ENCODE results near the gene TMEM132D.

The TMEM132D gene

DNA sequence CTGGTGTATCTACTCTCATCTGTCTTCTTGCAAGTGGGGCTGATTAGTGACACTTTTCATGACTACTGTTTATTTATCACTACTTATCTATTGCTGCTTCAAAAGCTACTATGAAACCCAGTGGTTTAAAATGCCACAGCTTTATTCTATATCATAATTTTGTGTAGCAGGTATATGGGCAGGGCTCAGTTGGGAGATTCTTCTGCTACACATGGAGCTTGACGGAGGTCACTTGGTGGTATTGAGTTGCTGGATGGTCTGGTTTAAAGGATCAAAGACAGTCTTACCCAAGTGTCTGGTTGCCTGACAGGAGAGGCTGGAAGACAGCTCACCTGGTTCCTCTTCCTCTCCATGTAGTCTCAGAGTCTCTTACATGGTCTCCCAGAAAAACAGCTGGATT, 222.7 kb downstream of the TMEM132D start:
- H3K4me3 ChIP-seq (ENCODE audit: low read depth, low read length) = no peak overlapping the region
- POLR2A ChIA-PET = no interaction called here
- CTCF ChIA-PET = no interaction called here
- no peak for DNase-seq (ENCODE audit: low read depth, low spot score)
- no peak for TF ChIP-seq CTCF (IDR thresholded peaks at IDR 0.05; ENCODE audit: insufficient read depth, low read length, missing control alignments)

GRCh38 chr12:129676411-129676810, 227.4 kb downstream of the TMEM132D start:
- POLR2A ChIA-PET = no interaction called here
- H3K4me3 ChIP-seq (ENCODE audit: low read depth, low read length) = no peak overlapping the region
- CTCF ChIA-PET = no interaction called here
- no peak for DNase-seq (ENCODE audit: low read depth, low spot score)
- TF ChIP-seq CTCF (IDR thresholded peaks at IDR 0.05; ENCODE audit: insufficient read depth, low read length, missing control alignments) = no peak

- POLR2A ChIA-PET = no interaction called here
- TF ChIP-seq CTCF (IDR thresholded peaks at IDR 0.05; ENCODE audit: insufficient read depth, low read length, missing control alignments) = no peak
- CTCF ChIA-PET = no interaction called here
- H3K4me3 ChIP-seq (ENCODE audit: low read depth, low read length) = no peak overlapping the region
- DNase-seq (ENCODE audit: low read depth, low spot score) = no peak
Observed at GRCh38 chr12:129675947-129676346, 227.9 kb downstream of the TMEM132D start.

GRCh38 chr12:129675496-129675895, 228.3 kb downstream of the TMEM132D start:
- no peak for TF ChIP-seq CTCF (IDR thresholded peaks at IDR 0.05; ENCODE audit: insufficient read depth, low read length, missing control alignments)
- ChIA-PET CTCF (no interaction called here), POLR2A (no interaction called here)
- no peak overlapping the region for H3K4me3 ChIP-seq (ENCODE audit: low read depth, low read length)
- no peak for DNase-seq (ENCODE audit: low read depth, low spot score)

DNA sequence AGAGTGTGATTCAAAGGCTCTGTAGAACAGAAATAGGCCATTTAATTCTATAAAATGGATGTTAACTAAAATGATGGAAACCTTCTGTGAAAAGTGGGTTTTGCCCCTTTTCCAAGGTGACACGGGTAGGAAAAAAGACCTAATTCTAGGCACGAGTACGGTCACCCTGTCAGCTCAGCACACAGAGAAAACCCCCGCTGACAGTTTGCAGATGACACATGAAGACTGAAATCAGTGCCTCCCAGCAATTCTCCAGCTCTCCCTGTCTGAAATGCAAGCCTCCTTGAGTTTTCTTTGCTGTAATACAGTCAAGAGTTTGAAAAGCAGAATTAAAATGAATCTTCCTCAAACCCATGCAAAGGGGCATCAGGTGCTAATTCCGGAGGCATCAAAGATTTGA, 230.0 kb downstream of the TMEM132D start:
- DNase-seq (ENCODE audit: low read depth, low spot score) = no peak
- TF ChIP-seq CTCF (IDR thresholded peaks at IDR 0.05; ENCODE audit: insufficient read depth, low read length, missing control alignments) = no peak
- ChIA-PET CTCF (no interaction called here), POLR2A (no interaction called here)
- no peak overlapping the region for H3K4me3 ChIP-seq (ENCODE audit: low read depth, low read length)

DNA sequence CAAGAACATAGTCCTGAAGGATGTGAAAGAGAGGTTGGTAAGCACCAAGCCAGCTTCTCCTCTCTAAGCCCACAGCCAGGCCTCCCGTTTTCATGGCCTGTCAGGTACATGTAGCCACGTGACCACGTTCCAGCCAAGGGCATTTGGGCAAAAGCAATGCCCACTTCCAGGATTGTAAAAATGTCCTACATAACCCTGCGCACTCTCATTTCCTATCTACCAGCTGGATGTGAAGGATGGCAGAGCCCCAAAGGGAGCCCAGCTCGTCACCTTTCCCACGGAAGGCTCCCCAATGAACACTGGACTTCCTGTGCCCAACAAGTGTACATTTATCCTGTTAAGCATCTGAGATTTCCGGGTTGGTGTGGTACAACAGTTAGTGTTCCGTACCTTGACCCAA, 231.7 kb downstream of the TMEM132D start:
- no peak overlapping the region for H3K4me3 ChIP-seq (ENCODE audit: low read depth, low read length)
- ChIA-PET CTCF (no interaction called here), POLR2A (no interaction called here)
- no peak for DNase-seq (ENCODE audit: low read depth, low spot score)
- no peak for TF ChIP-seq CTCF (IDR thresholded peaks at IDR 0.05; ENCODE audit: insufficient read depth, low read length, missing control alignments)
